Glutamatergic neuron (in vitro differentiated cells): ENCODE results near the gene SPRY1. TPM values are rescaled to one million over a fixed set of nuclear protein-coding genes. Genes with fewer than 3 reads are reported as not detected.

Experiments
- DNase-seq: peaks from one replicate; pipeline ENCODE4 v3.0.0; 2022
- H3K27ac Mint-ChIP-seq: one replicate; pipeline ENCODE4 v1.8.0; 2020; ENCODE audit warnings: mild to moderate bottlenecking, mixed read lengths, inconsistent platforms; ENCODE audit not compliant: unreplicated experiment
- H3K27me3 Mint-ChIP-seq: one replicate; pipeline ENCODE4 v1.8.0; 2020; ENCODE audit warnings: mild to moderate bottlenecking, moderate library complexity, mixed read lengths, inconsistent platforms; ENCODE audit not compliant: unreplicated experiment
- H3K36me3 Mint-ChIP-seq: one replicate; pipeline ENCODE4 v1.8.0; 2020; ENCODE audit warnings: mild to moderate bottlenecking, mixed read lengths, inconsistent platforms; ENCODE audit not compliant: unreplicated experiment
- H3K4me1 Mint-ChIP-seq: one replicate; pipeline ENCODE4 v1.8.0; 2020; ENCODE audit warnings: mild to moderate bottlenecking, low read depth, mixed read lengths, inconsistent platforms; ENCODE audit not compliant: unreplicated experiment
- H3K4me3 Mint-ChIP-seq: one replicate; pipeline ENCODE4 v1.8.0; 2020; ENCODE audit warnings: mild to moderate bottlenecking, mixed read lengths, inconsistent platforms; ENCODE audit not compliant: unreplicated experiment
- H3K9me3 Mint-ChIP-seq: one replicate; pipeline ENCODE4 v1.8.0; 2020; ENCODE audit warnings: mild to moderate bottlenecking, moderate library complexity, mixed read lengths, inconsistent platforms; ENCODE audit not compliant: unreplicated experiment
- total RNA-seq: library from RNA; stranded (reverse); fragmentation: NEBNext Ultra II Directional; extraction: Animal tissue kit (Norgen Biotek cat#: 25700); gene quantifications from one replicate; pipeline ENCODE4 v1.2.1, GENCODE V29; 2021; ENCODE audit not compliant: unreplicated experiment
- TF ChIP-seq, protein P1 (sequence below): fragments of 200-600 bp; sonication (generic); IDR thresholded peaks from one replicate; pipeline ENCODE4 v1.5.0; 2021; ENCODE audit not compliant: partially characterized antibody, unreplicated experiment

SPRY1 gene
- total RNA-seq, 1 donor from 2014 or later: 17.2 TPM

DNA sequence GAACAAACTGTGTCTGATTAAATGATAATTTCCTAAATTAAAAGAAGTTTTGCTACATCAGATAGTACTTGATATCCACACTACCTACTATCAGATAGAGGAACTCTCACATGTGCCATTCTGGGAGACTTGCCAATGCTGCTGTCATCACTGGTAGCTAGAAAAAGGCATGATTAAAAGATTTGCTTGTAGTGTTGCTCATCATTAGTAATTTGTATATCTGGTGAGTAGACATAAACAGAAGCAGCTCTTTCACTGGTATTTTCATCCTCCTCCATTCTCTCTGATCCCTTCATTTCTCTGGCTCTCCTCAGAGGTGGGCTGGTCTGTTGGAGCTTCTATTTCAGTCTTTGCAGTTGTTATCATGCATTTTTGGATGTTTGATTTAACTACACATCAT is 56.0 kb downstream of the SPRY1 start:
- peak overlapping the region; percentile 36 for H3K4me3 Mint-ChIP-seq
- H3K27me3 Mint-ChIP-seq: no peaks in the 10 kb centered on the region
- DNase-seq: no peak
- no peaks in the 10 kb centered on the region for H3K9me3 Mint-ChIP-seq
- H3K27ac Mint-ChIP-seq: peak overlapping the region; percentile 25
- H3K36me3 Mint-ChIP-seq: no peaks in the 10 kb centered on the region
- H3K4me1 Mint-ChIP-seq: peaks cover 8% of the 10 kb centered on the region
- TF ChIP-seq, protein P1, sequence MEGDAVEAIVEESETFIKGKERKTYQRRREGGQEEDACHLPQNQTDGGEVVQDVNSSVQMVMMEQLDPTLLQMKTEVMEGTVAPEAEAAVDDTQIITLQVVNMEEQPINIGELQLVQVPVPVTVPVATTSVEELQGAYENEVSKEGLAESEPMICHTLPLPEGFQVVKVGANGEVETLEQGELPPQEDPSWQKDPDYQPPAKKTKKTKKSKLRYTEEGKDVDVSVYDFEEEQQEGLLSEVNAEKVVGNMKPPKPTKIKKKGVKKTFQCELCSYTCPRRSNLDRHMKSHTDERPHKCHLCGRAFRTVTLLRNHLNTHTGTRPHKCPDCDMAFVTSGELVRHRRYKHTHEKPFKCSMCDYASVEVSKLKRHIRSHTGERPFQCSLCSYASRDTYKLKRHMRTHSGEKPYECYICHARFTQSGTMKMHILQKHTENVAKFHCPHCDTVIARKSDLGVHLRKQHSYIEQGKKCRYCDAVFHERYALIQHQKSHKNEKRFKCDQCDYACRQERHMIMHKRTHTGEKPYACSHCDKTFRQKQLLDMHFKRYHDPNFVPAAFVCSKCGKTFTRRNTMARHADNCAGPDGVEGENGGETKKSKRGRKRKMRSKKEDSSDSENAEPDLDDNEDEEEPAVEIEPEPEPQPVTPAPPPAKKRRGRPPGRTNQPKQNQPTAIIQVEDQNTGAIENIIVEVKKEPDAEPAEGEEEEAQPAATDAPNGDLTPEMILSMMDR: no peak

DNA sequence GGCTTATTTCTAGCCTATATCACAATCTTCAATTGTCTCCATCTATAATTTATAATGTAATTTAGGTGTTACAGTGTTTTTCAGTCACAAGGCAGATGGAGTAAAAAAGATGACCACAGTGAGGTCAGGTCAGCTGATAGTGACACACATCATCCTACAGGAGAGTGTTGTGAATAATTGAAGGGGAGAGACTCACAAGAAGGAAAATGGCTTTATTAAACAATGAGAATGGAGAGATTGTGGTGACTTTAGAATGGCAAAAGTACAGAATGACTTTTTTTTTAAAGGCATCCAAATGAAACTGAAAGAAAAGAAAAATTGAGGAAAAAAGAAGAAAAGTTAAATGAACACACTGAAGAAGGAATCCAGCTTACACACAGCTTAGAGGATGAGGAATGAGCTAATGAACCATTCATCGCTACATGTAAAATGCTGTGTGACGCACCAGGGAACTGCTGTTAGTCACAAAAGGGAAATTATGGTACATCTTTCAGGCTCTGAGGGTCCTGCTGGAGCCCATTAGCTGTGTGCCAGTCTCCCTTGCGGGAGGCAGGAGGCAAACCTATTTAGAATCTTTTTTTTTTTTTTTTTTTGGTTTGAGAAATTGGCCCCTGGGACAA is 56.6 kb downstream of the SPRY1 start:
- TF ChIP-seq, protein P1: no peak
- Mint-ChIP-seq H3K4me3 (peak overlapping the region; percentile 9), H3K36me3 (no peaks in the 10 kb centered on the region), H3K9me3 (no peaks in the 10 kb centered on the region), H3K27me3 (no peaks in the 10 kb centered on the region), H3K27ac (peak overlapping the region; percentile 25), H3K4me1 (peaks cover 8% of the 10 kb centered on the region)
- DNase-seq: no peak
